Measurements from ENCODE around the gene DGKG. TPM values are rescaled to one million over a fixed set of nuclear protein-coding genes. Genes with fewer than 3 reads are reported as not detected.

DGKG gene
- total RNA-seq, 1 donor from 2014 or later, result 0.22 TPM

GRCh38 chr3:186234152-186234551 is 127.9 kb downstream of the DGKG start:
- no peaks in the 10 kb centered on the region for H3K36me3 ChIP-seq
- no peaks in the 10 kb centered on the region for H3K4me1 ChIP-seq
- DNase-seq (ENCODE audit: low spot score), result no peak
- no peaks in the 10 kb centered on the region for H4K20me1 ChIP-seq (ENCODE audit: low read depth)
- H3K36me3 Mint-ChIP-seq, result peaks cover 2% of the 10 kb centered on the region
- no peaks in the 10 kb centered on the region for H3K9me3 ChIP-seq (ENCODE audit: low read depth)
- no peak overlapping the region for H3K4me3 ChIP-seq
- H2AFZ ChIP-seq (replicated peaks), result no peak overlapping the region
- TF ChIP-seq CTCF (IDR thresholded peaks at IDR 0.05) (no peak), EZH2phosphoT487 (IDR thresholded peaks at IDR 0.05) (no peak), EZH2 (IDR thresholded peaks at IDR 0.05) (no peak)
- H3K4me3 Mint-ChIP-seq, result no peak overlapping the region
- H3K4me1 Mint-ChIP-seq, result peaks cover 7% of the 10 kb centered on the region
- no peaks in the 10 kb centered on the region for H3K79me2 ChIP-seq (ENCODE audit: low read depth)
- H3K4me2 ChIP-seq, result no peak overlapping the region
- H3K27me3 Mint-ChIP-seq (ENCODE audit: insufficient read depth, low read depth), result no peaks in the 10 kb centered on the region
- no peak overlapping the region for H3K27ac ChIP-seq
- peaks cover 2% of the 10 kb centered on the region for H3K9me3 Mint-ChIP-seq
- peaks cover 8% of the 10 kb centered on the region for H3K27me3 ChIP-seq
- no peaks in the 10 kb centered on the region for H3F3A ChIP-seq (ENCODE audit: low read depth)
- H3K9ac ChIP-seq, result no peak overlapping the region
- no peak overlapping the region for H3K27ac Mint-ChIP-seq

- Mint-ChIP-seq H3K36me3 (peaks cover 2% of the 10 kb centered on the region), H3K27ac (no peak overlapping the region), H3K4me1 (peaks cover 15% of the 10 kb centered on the region), H3K4me3 (no peak overlapping the region), H3K9me3 (no peaks in the 10 kb centered on the region), H3K27me3 (ENCODE audit: insufficient read depth, low read depth) (peaks cover 6% of the 10 kb centered on the region)
- H3K27me3 ChIP-seq, result peaks cover 63% of the 10 kb centered on the region
- no peak overlapping the region for H3K4me2 ChIP-seq
- no peak overlapping the region for H3K27ac ChIP-seq
- peaks cover under 1% of the 10 kb centered on the region for H3F3A ChIP-seq (ENCODE audit: low read depth)
- H3K79me2 ChIP-seq (ENCODE audit: low read depth), result no peaks in the 10 kb centered on the region
- H3K4me1 ChIP-seq, result no peaks in the 10 kb centered on the region
- H3K9me3 ChIP-seq (ENCODE audit: low read depth), result no peaks in the 10 kb centered on the region
- no peak overlapping the region for H3K9ac ChIP-seq
- H2AFZ ChIP-seq (replicated peaks), result no peak overlapping the region
- H3K36me3 ChIP-seq, result no peaks in the 10 kb centered on the region
- no peak for TF ChIP-seq EZH2phosphoT487 (IDR thresholded peaks at IDR 0.05)
- TF ChIP-seq EZH2 (IDR thresholded peaks at IDR 0.05), result no peak
- TF ChIP-seq CTCF (IDR thresholded peaks at IDR 0.05), result no peak
- no peak for DNase-seq (ENCODE audit: low spot score)
- H3K4me3 ChIP-seq, result no peak overlapping the region
- H4K20me1 ChIP-seq (ENCODE audit: low read depth), result no peaks in the 10 kb centered on the region
Measured at GRCh38 chr3:186226482-186226881, 135.6 kb downstream of the DGKG start.

GRCh38 chr3:186225603-186226002 is 136.4 kb downstream of the DGKG start:
- H3K27ac ChIP-seq, result no peak overlapping the region
- TF ChIP-seq EZH2 (IDR thresholded peaks at IDR 0.05), result no peak
- TF ChIP-seq EZH2phosphoT487 (IDR thresholded peaks at IDR 0.05), result no peak
- no peak for TF ChIP-seq CTCF (IDR thresholded peaks at IDR 0.05)
- no peak overlapping the region for H3K4me3 ChIP-seq
- no peak overlapping the region for H3K4me3 Mint-ChIP-seq
- no peaks in the 10 kb centered on the region for H3K79me2 ChIP-seq (ENCODE audit: low read depth)
- H3K4me1 Mint-ChIP-seq, result peaks cover 24% of the 10 kb centered on the region
- no peak overlapping the region for H3K4me2 ChIP-seq
- H3K9me3 Mint-ChIP-seq, result no peaks in the 10 kb centered on the region
- H3K9ac ChIP-seq, result no peak overlapping the region
- H3K27ac Mint-ChIP-seq, result no peak overlapping the region
- peaks cover 6% of the 10 kb centered on the region for H3F3A ChIP-seq (ENCODE audit: low read depth)
- no peaks in the 10 kb centered on the region for H3K4me1 ChIP-seq
- no peaks in the 10 kb centered on the region for H3K9me3 ChIP-seq (ENCODE audit: low read depth)
- no peaks in the 10 kb centered on the region for H4K20me1 ChIP-seq (ENCODE audit: low read depth)
- peaks cover 9% of the 10 kb centered on the region for H3K27me3 Mint-ChIP-seq (ENCODE audit: insufficient read depth, low read depth)
- peaks cover 2% of the 10 kb centered on the region for H3K36me3 Mint-ChIP-seq
- no peaks in the 10 kb centered on the region for H3K36me3 ChIP-seq
- H3K27me3 ChIP-seq, result peaks cover 63% of the 10 kb centered on the region
- DNase-seq (ENCODE audit: low spot score), result no peak
- H2AFZ ChIP-seq (replicated peaks), result no peak overlapping the region
